Measurements from ENCODE around the gene TMEM87B. TPM values are rescaled to one million over a fixed set of nuclear protein-coding genes. Genes with fewer than 3 reads are reported as not detected.
"Not testable (repeated sequence)": the region's sequence is repeated elsewhere in the genome, so short reads cannot be mapped to it uniquely, and the experiment has no call there.

Gene TMEM87B
- total and polyA plus RNA-seq, 2 donors (not counting 1 experiment from before 2014, with no cell fraction given) = 30.5 to 31.5 TPM

GRCh38 chr2:112065966-112066365 lies 10.9 kb downstream of the TMEM87B start:
- Histone ChIP-seq H3K9ac (ENCODE audit: insufficient read depth, low read length) (no peak overlapping the region), H3K9me3 (ENCODE audit: control insufficient read depth, insufficient read depth, low read depth, low read length) (no peaks in the 10 kb centered on the region), H3K79me2 (ENCODE audit: control insufficient read depth, insufficient read depth, low read length) (peaks cover 7% of the 10 kb centered on the region)

GRCh38 chr2:112069794-112070193 lies 14.7 kb downstream of the TMEM87B start:
- H3K9me3 ChIP-seq (ENCODE audit: control insufficient read depth, insufficient read depth, low read depth, low read length); H4K20me1 ChIP-seq (ENCODE audit: control insufficient read depth, extremely low read depth, insufficient read depth, low read length); H3K27me3 ChIP-seq (ENCODE audit: control insufficient read depth, insufficient read depth, low read length); H3K9ac ChIP-seq (ENCODE audit: insufficient read depth, low read length); H3K4me1 ChIP-seq (ENCODE audit: control insufficient read depth, extremely low read depth, insufficient read depth, low read length); H3K4me3 ChIP-seq (replicated peaks in 1 of 4; ENCODE audit: control extremely low read depth in 1 of 4, insufficient read depth in 1 of 4, low read depth in 3 of 4, low read length in 4 of 4); DNase-seq (ENCODE audit: low read depth in 2 of 2); H3K27ac ChIP-seq (ENCODE audit: insufficient read depth, low read length); H3K79me2 ChIP-seq (ENCODE audit: control insufficient read depth, insufficient read depth, low read length); H3K4me2 ChIP-seq (ENCODE audit: extremely low read depth, insufficient read depth, low read length); H2AFZ ChIP-seq (ENCODE audit: low read length); H3K36me3 ChIP-seq (ENCODE audit: control insufficient read depth, insufficient read depth, low read length): not testable (repeated sequence)

More at GRCh38 chr2:112065966-112066365, 10.9 kb downstream of the TMEM87B start:
- Histone ChIP-seq H3K27ac (ENCODE audit: insufficient read depth, low read length) (peak overlapping the region; percentile 40), H3K4me3 (replicated peaks in 1 of 4; ENCODE audit: control extremely low read depth in 1 of 4, insufficient read depth in 1 of 4, low read depth in 3 of 4, low read length in 4 of 4) (no peak overlapping the region), H3K4me2 (ENCODE audit: extremely low read depth, insufficient read depth, low read length) (no peak overlapping the region), H3K4me1 (ENCODE audit: control insufficient read depth, extremely low read depth, insufficient read depth, low read length) (peaks cover 8% of the 10 kb centered on the region), H4K20me1 (ENCODE audit: control insufficient read depth, extremely low read depth, insufficient read depth, low read length) (no peaks in the 10 kb centered on the region), H2AFZ (ENCODE audit: low read length) (no peak overlapping the region), H3K36me3 (ENCODE audit: control insufficient read depth, insufficient read depth, low read length) (peaks cover 10% of the 10 kb centered on the region), H3K27me3 (ENCODE audit: control insufficient read depth, insufficient read depth, low read length) (no peaks in the 10 kb centered on the region)
- peak; percentile 55 to 89 for DNase-seq (ENCODE audit: low read depth in 2 of 2)
- no peak for TF ChIP-seq CTCF (conservative IDR thresholded peaks at IDR 0.05 in 1 of 2, IDR thresholded peaks at IDR 0.05 in 1 of 2; ENCODE audit: low read depth in 1 of 2, low read length in 2 of 2)
- no peak for TF ChIP-seq EZH2 (IDR thresholded peaks at IDR 0.05; ENCODE audit: low read length, missing control alignments)

- H3K4me3 ChIP-seq (replicated peaks in 1 of 4; ENCODE audit: control extremely low read depth in 1 of 4, insufficient read depth in 1 of 4, low read depth in 3 of 4, low read length in 4 of 4) = no peak overlapping the region
- peak in 1 of 2 donors; percentile 32 for DNase-seq (ENCODE audit: low read depth in 2 of 2)
- H3K36me3 ChIP-seq (ENCODE audit: control insufficient read depth, insufficient read depth, low read length) = peaks cover 4% of the 10 kb centered on the region
- H3K79me2 ChIP-seq (ENCODE audit: control insufficient read depth, insufficient read depth, low read length) = peaks cover 6% of the 10 kb centered on the region
- no peak overlapping the region for H3K27ac ChIP-seq (ENCODE audit: insufficient read depth, low read length)
- TF ChIP-seq CTCF (conservative IDR thresholded peaks at IDR 0.05 in 1 of 2, IDR thresholded peaks at IDR 0.05 in 1 of 2; ENCODE audit: low read depth in 1 of 2, low read length in 2 of 2) = no peak
- no peak for TF ChIP-seq EZH2 (IDR thresholded peaks at IDR 0.05; ENCODE audit: low read length, missing control alignments)
- no peaks in the 10 kb centered on the region for H3K27me3 ChIP-seq (ENCODE audit: control insufficient read depth, insufficient read depth, low read length)
- H3K4me1 ChIP-seq (ENCODE audit: control insufficient read depth, extremely low read depth, insufficient read depth, low read length) = peaks cover 2% of the 10 kb centered on the region
- H3K9ac ChIP-seq (ENCODE audit: insufficient read depth, low read length) = no peak overlapping the region
- no peaks in the 10 kb centered on the region for H4K20me1 ChIP-seq (ENCODE audit: control insufficient read depth, extremely low read depth, insufficient read depth, low read length)
- no peak overlapping the region for H2AFZ ChIP-seq (ENCODE audit: low read length)
- H3K4me2 ChIP-seq (ENCODE audit: extremely low read depth, insufficient read depth, low read length) = no peak overlapping the region
- no peaks in the 10 kb centered on the region for H3K9me3 ChIP-seq (ENCODE audit: control insufficient read depth, insufficient read depth, low read depth, low read length)
Measured at GRCh38 chr2:112073875-112074274, 18.8 kb downstream of the TMEM87B start.

All from fibroblast of lung (primary cell).